Suppressor macrophage treated with lipopolysaccharide for 4 hours (primary cell): ENCODE results near the gene CCDC88C.
A peak's percentile ranks its signal among the peaks of the same experiment; 100 is the strongest.

Source experiments
- DNase-seq: peaks from one replicate; pipeline ENCODE4 v3.0.0-alpha.2; 2020

CCDC88C gene

DNA sequence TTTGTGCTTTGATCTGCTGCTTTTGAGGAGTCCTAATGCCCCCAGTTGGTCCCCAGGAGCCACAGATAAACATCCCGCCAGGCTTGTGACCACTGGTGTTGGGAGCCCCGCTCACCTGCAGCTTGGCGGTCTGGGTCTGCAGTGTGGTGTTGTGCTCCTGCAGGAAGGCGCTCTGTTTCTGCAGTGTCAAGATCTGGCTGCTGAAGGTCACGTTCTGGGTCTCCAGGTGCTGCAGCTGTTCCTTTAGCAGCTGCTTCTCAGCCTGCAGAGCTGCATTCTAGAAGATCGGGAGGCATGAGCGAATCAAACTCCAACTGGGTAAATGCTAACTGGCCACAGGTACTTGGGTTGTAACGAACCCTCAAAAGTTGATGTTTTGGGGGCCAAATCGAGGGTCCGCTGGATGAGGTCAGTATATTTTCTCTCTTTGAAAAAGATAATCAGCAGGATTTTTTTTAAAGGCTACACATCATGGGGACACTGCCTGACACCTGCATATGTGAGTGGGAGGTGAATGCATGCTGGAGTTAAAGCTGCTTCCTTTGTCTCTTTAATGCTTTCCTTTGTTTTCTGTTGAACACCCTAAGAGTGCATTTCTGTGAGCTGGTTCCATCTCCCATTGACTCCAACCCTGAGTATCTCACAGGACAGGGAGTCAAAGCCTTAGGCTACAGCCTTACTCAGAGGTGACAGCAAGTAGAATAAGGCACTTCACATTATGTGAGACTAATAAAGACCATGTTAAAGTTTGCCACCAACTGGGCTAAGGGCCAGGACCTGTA, 111.8 kb downstream of the CCDC88C start:
- no peak for DNase-seq

DNA sequence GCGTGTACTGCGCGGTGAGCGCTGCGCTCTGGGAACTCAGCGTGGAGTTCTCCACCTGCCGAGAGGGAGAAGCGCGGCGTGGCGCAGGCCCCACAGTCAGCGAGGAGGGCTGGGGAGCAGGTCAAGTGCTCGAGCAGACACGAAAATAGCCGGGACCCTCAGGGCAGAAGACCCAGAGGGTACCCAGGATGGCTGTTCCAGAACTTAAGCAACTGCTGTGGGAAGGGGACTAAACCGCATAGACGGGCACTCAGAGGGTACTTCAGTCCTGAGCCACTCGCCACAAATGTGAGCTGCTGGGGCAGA, 113.7 kb downstream of the CCDC88C start:
- DNase-seq, result no peak

DNA sequence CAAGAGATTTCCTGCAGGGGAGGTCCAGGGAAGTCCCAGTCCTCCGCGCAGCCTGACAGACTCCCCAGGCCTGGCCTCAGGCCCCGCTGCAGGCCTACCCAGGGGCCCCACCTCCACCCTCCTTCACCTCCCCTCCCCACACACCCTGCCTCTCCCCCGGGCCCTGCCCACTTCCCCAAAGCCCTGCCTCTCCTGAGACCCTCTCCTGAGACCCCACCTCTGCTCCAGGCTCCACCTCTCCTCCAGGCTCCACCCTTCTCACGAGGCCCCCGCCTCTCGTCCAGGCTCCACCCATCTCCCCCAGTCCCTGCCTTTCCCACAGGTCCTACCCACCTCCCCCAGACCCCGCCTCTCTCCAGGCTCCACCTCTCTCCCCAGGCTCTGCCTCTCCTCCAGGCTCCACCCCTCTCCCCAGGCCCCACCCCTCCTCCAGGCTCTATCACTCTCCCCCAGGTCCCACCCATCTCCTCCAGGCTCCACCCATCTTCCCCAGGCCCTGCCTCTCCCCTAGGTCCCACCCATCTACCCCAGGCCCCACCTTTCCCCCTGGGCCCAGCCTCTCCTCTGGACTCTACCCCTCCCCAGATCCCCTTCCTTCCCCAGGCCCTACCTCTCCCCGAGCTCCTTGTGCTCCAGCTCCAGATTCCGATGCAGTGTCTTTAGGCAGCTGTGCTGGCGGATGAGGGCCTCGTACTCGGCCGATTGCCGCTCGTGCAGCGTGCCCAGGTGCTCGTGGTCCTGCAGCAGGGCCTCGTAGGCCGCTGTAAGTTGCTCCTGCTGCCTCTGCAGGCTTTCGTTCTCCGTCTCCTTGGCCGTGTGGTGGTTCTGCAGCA, 114.3 kb downstream of the CCDC88C start:
- DNase-seq, result no peak

DNA sequence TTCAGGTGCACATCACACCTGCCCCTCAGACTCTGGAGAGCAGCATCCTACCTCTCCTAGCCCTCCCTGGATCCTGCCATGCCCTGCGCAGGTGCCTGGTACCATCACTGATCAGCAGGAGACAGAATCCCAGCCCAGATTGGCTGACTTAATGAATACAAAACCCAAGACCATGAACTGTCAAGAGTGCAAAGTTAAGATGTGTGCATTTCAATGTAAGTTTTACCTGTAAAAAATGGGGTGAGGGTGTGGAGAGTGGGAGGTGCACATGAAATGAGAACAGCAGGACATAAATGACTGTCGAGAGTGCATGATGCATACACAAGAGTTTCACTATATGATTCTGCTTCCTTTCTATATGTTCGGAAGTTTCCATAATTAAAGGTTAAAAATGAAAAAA, 115.2 kb downstream of the CCDC88C start:
- DNase-seq, result no peak

DNA sequence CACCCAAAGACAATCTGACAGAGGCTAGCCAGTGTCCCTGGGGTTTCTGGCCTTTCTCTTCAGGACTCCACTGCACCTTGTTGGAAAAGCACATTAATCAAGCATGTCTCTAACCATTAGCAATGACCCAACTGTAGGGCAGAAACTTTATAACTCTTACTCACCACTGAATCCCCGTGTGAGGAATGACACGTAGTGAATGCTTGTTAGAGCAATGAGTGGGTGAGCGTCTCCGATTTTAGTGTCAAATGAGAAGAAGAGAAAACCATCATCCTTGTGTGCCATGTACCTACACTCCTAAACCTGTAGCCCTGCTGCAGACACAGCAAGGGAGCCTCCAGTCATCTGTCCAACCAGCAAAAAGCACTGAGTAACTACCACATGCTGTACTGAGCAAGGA, 116.7 kb downstream of the CCDC88C start:
- DNase-seq, result no peak

DNA sequence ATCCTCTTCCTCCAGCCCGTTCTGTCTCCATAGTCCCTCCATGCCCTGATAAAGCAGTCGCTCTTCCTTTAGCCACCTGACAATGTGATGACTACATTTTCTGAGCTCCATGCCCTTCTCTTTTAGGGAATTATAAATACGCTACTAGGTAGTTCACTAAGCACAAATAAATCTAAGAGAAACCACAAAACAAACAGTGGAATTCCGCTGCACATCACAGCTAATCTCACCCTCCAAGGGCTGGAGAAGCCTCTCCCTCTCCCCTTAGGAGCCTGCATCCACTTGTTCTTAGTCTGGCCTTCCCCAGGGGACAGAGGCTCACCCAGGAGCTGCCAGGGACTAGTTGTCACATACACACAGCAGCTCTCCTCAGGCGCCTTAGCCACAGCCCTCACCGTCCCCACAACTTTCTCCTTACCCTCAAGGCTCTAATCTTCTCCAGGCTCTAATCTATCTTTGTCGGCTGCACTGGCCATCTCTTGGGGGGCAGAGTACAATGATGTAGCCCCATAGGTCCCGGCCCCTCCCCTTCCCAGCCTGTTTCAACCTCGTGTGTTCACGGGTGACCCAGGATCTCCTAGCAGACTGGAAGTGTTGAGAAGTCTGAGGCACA, 117.2 kb downstream of the CCDC88C start:
- DNase-seq, result no peak

DNA sequence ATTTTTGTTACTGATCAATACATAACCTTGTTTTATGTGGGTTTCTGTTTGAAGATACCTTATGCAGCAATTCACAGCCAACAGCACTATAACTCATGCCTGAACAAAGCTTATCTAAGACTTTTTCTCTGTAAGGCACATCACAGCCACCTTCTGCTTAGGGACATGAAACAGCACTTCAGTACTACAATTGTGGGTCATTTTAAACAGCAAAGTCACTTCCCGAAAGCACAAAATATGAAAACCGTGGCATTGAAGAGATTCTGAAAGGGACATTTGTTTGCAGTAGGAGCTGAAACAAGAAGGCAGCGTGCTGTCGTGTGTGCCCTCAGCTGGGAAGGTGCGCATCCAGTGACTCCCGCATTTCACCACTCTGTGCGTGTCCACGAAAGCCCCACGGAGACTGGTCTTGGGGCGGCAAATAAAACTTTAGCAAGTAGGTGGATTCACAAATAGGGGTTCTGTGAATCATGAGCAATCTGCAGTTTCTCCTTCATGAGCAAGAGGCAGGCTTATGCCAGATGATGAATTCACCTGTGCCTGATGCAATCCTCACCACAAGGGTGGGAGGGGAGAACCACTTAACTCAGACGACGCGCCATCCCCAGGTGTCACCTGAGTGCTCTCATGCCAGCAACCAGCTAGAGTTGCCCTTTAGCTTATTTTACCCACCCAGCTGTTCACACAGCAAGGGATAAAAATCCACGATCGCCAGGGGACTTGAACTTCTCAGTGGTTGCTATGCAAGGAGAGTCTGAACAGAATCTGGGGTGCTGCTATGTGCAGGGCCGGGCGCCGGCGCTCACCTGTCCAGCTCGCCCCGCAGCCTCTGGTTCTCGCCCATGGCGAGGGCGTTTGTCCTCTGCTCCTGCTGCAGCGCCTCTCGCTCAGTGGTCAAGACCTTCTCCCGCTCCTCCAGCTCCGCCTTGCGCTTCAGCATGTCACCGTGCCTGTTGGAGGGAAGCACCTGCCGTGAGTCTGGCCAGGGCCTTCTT, 118.2 kb downstream of the CCDC88C start:
- DNase-seq, result no peak

DNA sequence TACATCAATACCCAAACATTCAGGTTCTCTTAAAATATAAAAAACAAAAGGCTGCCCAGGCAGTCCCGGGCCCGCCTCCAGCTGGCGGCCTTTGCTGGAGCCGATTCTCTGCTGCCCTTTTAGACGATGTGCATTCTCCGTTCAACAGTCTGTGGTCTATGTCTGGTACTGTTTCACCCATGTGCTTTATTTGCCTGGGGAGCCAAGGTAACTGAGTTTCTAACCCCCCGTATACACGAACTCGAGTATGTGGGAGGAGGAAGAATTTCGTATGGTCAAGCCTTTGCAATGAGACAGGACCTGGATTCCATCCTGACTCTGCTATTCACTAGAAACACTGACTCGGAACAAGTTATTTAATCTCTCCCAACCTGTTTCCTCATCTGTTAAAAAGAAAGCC, 119.0 kb downstream of the CCDC88C start:
- DNase-seq, result no peak

DNA sequence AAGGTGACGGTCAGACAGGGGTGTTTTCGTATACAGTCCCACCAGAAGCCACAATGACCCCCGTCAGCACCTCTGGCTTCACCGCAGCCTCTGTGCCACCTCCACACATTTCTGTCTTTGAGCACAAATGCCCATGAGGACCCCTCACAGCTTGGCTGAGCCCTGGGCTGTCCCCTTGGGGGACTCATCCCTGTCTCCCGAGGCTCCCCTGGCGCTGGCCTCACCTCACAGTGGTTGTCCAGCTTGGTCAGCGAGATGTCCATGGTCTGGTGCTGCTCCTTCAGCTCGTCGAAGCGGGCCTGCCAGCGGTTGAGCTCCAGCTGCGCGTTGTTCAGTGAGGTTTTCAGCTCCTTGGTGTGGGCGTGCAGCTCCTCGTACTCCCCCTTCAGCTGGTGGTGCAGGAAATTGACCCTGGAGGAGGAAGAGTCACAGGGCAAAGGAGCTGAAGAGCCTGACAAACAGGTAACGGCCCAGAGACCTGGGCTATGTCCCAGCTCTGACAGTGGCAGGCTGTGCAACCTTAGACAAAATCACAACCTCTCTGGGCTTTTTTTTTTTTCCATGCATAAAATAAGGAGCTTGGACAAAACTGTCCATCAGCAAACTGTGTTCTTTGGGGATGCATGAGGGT, 120.4 kb downstream of the CCDC88C start:
- no peak for DNase-seq

DNA sequence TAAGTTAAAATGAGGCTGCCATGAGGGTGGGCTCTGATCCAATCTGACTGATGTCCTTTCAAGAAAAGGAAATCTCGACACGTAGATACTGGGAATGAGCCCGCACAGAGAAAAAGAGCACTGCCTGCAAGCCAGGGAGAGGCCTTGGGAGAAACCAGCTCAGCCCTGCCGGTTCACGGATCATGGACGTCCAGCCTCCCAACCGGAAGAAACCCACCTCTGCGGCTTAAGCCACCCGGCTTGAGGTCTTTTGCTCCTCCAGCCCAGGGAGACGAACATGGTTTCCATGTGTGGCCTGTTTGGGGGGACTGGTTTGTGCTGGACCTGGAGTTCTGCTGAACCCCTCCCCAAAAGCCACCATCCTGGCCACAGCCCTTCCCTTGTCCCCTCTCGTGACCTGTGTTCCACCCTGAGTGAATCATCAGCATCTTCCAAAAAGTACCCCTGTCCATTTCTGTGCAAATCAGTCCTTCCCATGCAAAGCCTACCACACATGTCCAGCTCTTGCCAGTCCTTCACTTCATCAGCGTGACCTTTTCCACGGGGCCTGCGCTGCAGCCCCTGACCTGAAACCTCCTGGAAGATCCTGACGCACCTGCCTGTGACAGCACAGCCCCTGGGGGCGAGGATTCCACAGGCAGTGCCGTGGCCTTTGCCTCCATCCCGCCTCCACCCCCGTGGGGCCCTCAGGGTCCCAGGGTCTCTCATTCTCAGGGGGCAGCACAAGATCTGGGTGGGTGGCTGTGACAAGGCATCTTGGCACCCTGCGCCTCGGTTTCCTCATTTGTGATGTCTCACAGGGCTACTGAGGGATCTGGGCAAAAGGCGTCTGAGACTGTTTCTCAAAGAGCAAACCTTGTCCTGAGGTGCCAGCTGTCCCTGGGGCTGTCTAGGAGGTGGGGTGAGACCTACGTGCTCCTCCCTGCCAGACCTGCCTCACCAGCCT, 121.5 kb downstream of the CCDC88C start:
- DNase-seq, result no peak

DNA sequence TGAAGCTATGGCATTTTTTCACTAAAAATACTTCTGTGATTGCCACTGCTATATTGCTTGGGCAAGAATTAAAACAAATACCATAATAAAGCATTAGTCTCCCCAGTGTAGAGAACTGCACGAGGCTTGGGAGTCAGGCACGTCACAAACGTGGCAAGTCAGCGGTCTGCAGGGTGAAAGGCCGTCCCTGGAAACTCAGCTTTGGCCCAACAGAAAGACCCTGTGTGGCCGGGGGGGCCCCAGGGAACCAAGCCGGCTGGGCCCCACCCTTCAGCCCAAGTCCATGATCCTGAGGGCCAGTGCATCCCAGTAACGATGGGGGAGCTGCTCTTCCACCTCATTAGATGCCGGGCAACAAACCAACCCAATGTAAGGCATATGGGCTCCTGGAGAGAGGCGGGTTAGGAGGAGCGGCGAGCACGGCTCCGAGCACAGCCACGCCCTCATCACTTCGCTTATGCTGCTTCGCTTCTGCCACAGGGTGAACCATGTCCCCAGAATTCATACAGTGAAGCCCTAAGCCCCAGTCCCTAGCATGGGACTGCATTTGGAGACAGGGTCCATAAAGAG, 122.3 kb downstream of the CCDC88C start:
- DNase-seq, result no peak

DNA sequence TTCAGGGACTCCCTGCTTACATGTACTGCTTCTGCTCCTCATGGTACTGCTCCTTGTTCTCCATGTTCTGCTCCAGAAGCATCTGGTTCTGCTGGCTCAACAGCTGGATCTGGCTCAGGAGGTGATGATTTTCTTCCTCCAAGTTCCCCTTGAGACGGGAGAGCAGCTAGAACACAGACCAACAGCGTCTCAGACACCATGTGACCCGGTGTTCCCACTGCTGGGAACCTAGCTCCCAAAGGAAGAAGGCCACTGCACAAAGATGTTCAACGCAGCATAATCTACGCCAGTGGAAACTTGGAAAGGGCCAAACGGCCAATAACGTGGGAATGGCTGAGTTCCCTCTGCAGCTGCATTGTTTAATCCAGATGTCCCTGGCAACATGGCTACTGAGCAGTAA, 123.5 kb downstream of the CCDC88C start:
- DNase-seq, result no peak

DNA sequence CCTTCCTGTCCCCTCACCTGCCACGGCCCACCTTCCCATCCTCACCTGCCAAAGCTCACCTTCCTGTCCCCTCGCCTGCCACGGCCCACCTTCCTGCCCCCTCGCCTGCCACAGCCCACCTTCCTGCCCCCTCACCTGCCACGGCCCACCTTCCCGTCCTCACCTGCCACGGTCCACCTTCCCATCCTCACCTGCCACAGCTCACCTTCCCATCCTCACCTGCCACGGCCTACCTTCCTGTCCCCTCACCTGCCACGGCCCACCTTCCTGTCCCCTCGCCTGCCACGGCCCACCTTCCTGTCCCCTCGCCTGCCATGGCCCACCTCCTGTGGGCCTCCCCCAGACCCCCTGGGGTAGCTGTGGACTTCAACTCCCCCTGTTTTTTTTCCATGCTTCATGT, 124.3 kb downstream of the CCDC88C start:
- no peak for DNase-seq

DNA sequence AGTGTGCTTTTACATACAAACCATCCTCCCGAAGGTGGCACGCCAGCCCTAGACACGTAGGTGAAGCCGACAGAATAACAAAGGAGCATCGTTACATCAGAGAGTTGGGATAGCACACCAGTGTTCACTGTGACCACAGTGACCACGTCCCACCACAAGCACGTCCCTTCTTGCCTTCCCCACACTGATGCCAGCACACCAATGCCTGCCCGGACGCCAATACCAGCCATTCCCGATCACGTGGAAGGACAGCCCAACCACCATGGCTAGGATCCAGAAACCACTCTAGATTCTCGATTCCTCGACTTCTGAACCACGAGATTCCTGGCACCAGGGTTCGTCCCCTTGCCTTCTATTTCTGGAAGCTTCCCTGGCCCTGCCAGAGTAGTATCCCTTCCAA, 125.1 kb downstream of the CCDC88C start:
- DNase-seq, result no peak

DNA sequence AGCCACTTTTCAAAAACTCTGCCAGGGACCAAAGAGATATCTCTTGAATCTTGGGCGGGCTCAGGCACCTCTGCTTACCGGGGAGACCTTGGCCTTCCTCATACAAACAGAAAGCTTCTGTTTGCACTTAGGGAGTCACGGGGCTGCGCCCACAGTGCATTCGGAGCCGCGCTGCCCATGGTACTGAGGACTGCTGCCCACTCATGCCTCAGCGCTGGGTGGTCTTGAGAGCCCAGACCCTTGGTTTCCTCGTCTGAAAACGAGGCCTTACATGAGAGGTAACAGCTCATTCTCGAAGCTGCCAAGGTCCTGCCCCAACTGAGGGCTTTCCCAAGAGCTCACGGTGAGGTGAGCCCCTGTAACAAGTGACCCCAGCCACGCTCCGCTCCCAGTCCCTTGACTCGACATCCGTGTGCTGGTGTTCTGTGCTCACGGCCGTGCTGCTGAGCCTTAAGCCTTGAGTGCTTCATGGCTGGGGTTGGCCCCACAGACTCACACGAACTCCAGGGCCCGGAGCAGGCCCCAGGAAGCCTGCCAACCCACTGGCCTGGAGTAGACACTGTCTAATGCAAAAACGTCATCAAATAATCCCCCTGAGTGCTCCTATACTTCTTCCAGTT, 125.7 kb downstream of the CCDC88C start:
- no peak for DNase-seq

DNA sequence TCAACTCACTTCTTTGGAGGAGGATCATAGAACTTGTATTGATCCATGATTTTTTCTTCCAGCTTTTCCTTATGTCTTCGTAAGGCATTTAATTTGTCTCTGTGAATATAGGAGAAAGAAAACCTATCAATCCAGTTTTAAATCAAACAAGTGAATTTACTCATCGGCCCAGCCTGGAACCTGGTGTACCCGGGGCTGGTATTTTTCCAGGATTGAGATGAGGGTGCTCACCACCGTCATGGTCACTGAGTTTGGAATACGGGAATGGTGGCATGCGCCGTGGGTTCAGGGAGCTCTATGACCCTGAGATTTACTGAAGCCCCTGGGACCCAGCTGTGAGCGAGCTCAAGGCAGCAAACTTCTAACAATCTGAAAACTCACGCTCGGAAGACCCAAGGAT, 126.6 kb downstream of the CCDC88C start:
- DNase-seq, result no peak

DNA sequence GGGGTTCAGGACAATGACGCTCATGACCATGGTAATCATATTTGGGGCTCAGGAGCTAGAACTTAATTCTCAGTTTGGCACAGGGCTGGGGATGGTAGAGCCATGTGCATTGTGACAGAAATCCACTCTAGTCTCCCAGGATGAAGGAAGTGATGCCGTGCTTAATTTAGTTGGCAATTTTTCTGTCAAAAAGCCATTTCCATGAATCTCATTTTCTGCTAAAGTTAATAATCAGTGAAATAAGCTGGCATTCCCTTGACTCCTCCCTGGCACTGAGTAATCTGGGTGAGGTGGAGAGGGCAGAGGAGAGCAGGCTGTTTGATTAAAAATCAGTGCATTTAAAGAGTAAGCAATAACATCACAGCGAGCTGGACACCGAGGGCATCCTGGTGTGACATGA, 128.2 kb downstream of the CCDC88C start:
- no peak for DNase-seq

DNA sequence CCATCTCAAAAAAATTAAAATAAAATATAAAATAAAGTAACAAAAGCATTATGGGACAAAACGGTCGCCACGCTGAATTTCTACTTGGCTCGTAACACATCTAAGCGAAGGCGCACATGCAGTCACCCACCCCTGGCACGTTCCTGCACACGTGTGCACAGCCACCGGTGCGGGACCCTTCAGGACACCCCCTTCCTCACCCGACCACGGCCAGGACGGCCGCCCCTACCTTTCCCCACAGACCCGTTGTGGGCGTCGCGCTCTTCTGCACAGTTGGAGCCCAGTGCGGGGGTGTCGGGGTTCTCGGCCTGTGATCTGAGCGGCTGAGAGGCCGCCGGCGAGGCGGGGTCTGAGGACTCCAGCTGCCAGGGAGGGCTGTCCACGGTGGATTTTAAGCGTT, 128.7 kb downstream of the CCDC88C start:
- no peak for DNase-seq

DNA sequence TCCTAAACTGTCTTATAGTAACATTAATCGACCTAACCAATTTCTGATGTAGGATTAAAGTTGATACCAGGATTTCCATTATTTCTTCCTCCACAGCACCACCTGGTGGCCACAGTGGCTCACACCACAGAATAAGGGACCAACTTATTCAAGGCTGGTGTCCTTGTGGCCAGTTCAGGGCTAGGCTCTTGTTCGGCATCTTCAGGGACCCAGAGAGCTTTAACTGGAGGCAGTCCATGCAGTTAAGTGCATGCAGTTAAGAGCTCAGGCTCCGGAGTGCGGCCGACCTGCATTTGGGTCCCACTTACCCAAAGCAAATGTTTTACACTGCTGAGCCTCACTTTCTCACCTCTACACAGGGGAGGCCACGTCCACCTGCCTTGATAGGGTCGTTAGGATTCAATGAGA, 131.1 kb downstream of the CCDC88C start:
- peak; percentile 82 for DNase-seq

DNA sequence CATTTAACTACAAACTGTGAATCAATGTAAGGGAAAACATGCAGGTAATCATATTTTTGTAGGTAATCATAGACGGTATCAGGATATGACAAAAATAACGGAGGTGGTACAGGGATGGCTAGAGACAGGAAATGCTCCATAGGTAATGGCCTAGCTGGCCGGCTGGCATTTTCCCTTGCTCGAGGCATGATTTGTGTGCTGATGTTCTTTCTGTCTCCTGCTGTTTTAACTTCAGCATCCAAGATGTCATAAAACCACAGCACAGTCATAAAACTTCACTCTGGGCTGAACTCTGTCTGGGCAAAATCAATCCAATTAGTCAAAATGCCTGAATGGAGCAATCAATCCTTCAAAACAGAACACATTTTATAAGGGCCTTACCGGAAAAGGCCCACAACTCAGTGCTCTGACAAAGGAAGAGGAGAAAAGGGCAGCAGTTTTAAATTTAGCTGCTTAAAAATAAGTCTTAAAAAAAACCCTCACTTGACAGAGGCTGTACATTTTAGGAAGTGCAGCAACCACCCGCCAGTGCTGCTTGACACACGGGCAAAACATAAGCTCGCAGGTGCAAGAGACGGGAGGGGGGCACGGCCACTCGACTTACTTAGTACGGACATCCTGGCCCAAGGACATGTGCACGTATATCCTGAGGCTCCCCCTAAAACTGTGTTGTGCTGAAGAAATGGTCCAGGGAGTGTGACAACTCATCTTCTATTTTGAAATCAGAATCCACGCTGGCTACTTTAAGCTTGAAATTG, 132.7 kb downstream of the CCDC88C start:
- DNase-seq, result no peak
